HEK293 (cell line): ENCODE data around the gene AHSA1.

Experiments used
- CTCF ChIP-seq: fragments of 450-650 bp; formaldehyde crosslinking; IDR thresholded peaks from 2 replicates; pipeline ENCODE4 v1.5.1; 2016; ENCODE audit warnings: missing biosample characterization, missing genetic modification characterization
- KLF10 ChIP-seq: fragments of 450-650 bp; IDR thresholded peaks from 2 replicates; pipeline ENCODE4 v1.5.1; 2018; ENCODE audit warnings: missing biosample characterization, mild to moderate bottlenecking, missing genetic modification characterization
- PBX3 ChIP-seq: sonication (generic); formaldehyde crosslinking; IDR thresholded peaks from 2 replicates; pipeline ENCODE4 v1.8.1; 2022; ENCODE audit warnings: mild to moderate bottlenecking, moderate library complexity, missing genetic modification reagents
- REST ChIP-seq: fragments of 450-650 bp; formaldehyde crosslinking; IDR thresholded peaks from 2 replicates; pipeline ENCODE4 v1.5.1; 2016; ENCODE audit warnings: missing biosample characterization, missing genetic modification characterization
- SCRT2 ChIP-seq: fragments of 450-650 bp; formaldehyde crosslinking; IDR thresholded peaks from 2 replicates; pipeline ENCODE4 v1.5.1; 2016; ENCODE audit warnings: missing biosample characterization, missing genetic modification characterization
- ZNF112 ChIP-seq: fragments of 450-650 bp; formaldehyde crosslinking; IDR thresholded peaks from 2 replicates; pipeline ENCODE4 v1.5.0; 2017; ENCODE audit warnings: missing biosample characterization, missing genetic modification characterization
- ZNF133 ChIP-seq: fragments of 450-650 bp; formaldehyde crosslinking; IDR thresholded peaks from 2 replicates; pipeline ENCODE4 v1.5.1; 2016; ENCODE audit warnings: missing biosample characterization, missing genetic modification characterization
- ZNF140 ChIP-seq: fragments of 450-650 bp; formaldehyde crosslinking; IDR thresholded peaks from 2 replicates; pipeline ENCODE4 v1.5.1; 2016; ENCODE audit warnings: missing biosample characterization, missing genetic modification characterization
- ZNF239 ChIP-seq: fragments of 450-650 bp; formaldehyde crosslinking; IDR thresholded peaks from 2 replicates; pipeline ENCODE4 v1.5.1; 2016; ENCODE audit warnings: missing biosample characterization, missing genetic modification characterization
- ZNF292 ChIP-seq: fragments of 450-650 bp; formaldehyde crosslinking; IDR thresholded peaks from 2 replicates; pipeline ENCODE4 v1.5.1; 2016; ENCODE audit warnings: low read depth, missing biosample characterization, missing genetic modification characterization, borderline replicate concordance
- ZSCAN23 ChIP-seq: fragments of 450-650 bp; formaldehyde crosslinking; IDR thresholded peaks from 2 replicates; pipeline ENCODE4 v1.5.1; 2016; ENCODE audit warnings: missing biosample characterization, missing genetic modification characterization

GRCh38 chr14:77485256-77485655 is 27.4 kb downstream of the AHSA1 start:
- TF ChIP-seq REST (no peak), ZNF112 (tag by site-specific recombination) (no peak), CTCF (tag by site-specific recombination) (no peak), ZNF292 (tag by site-specific recombination) (no peak), ZNF133 (tag by site-specific recombination) (no peak), SCRT2 (tag by site-specific recombination) (no peak), ZNF239 (no peak), PBX3 (CRISPR knock-in tag) (no peak), ZSCAN23 (tag by site-specific recombination) (no peak), KLF10 (tag by site-specific recombination) (no peak), ZNF140 (tag by site-specific recombination) (no peak)
